ENCODE measurements around the gene PARP6.

- TF ChIP-seq CTCF (IDR thresholded peaks at IDR 0.05): no peak
- TF ChIP-seq POLR2AphosphoS5 (IDR thresholded peaks at IDR 0.05): no peak
Measured at GRCh38 chr15:72199205-72199515, 73.2 kb downstream of the PARP6 start.

Data from upper lobe of left lung (tissue), 4 donors.